SW 1271 (cell line): ENCODE measurements around the gene ZRANB1.
"Not testable (repeated sequence)": the region's sequence is repeated elsewhere in the genome, so short reads cannot be mapped to it uniquely, and the experiment has no call there.

Experiments used
- DNase-seq, 2 experiments: peaks; one replicate each; lab custom pipeline; 2025; lab: John Stamatoyannopoulos, UW

Gene ZRANB1

DNA sequence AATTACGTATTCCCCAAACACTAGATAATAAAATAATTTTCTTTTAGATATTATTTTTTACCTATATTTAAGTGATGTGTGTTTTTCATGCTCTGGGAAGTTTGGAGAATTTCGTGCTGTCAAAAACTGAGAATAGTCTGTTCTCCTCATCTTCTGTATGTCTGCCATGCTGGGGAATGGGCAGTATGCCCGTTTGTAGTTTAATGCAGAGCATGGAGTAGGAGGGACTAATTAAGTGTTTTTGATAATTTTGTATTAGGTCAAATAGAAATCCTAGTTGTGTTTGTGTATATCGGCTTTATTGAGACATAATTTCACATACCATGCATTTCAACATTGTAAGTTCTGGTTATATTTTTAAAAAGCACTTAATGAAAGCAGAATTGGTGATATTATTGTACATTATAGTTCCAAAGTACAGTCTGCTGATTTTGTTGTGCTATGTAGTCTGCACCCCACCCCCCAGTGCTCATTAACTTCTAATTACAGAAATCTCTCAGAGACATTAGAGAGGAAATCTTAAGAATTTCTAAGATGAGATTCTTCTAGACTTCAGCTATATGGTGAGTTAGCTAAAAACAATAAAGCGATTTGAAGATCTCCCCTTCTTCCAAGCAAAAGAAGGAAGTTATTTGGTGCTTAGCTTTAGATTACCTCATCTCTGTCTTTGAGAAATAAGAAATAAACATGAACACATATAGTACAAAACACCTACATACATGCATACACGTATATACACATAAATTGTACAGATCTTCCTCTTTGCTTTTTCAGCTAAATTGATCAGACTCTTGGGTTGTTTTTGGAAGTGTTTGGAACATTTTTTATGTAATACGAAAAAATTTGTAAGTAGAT, 22.2 kb downstream of the ZRANB1 start:
- DNase-seq: no peak

DNA sequence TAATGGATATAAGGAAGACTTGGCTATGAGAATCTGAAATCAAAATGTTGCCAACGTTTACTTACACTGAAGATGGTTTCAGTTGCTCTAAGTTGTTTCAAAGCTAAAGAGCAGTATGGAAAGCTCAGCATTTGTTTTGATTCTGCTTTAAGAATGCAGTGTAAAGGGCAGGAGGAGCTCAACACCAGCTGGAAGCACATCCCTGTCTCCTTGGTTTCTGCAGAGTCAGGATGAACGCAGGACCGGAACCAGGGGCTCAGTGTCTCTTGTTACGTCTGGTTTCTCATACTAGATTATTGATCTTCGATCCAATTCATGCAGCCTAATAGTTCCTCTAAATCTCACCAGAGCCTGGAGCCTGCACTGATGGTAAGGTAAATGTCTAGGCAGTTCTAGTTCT, 24.1 kb downstream of the ZRANB1 start:
- no peak for DNase-seq

DNA sequence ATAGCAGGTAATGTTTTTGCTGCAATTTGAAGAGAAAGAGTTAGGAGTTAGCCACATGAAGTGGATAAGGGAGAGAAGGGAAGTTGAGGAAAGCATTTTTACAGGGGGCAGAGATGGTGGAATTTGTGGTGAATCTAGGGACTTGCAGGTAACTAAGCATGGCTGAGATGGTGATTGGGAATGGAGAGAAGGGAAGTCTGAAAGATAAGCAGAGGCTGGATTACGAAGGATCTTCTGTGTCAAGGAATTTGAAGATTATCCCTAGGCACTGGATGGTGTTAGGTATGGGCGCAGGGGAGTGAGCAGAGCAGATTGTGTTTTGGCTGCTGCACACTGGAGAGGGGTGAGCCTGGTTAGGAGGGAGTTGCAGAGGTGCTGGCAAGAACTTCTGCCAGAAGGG, 25.3 kb downstream of the ZRANB1 start:
- no peak for DNase-seq

DNA sequence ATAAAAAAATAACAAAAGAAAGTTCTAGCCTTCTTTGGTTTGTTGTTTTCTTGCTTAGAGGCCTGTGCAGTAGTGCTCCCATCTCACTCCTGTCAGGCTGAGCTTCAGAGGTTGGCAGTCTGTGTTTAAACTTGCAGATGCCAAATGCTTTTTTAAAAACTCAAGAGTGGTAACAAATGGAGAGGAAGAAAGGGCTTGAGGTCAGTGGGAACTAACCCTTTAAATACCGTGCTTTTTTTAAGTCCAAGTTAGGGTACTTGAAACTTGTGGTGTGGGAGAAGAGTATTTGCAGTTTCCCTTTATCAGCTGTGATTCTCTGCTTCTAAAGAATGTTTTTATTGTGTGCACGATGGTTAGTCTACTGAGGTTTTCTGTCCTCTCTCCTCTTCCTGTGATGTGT, 29.4 kb downstream of the ZRANB1 start:
- no peak for DNase-seq

DNA sequence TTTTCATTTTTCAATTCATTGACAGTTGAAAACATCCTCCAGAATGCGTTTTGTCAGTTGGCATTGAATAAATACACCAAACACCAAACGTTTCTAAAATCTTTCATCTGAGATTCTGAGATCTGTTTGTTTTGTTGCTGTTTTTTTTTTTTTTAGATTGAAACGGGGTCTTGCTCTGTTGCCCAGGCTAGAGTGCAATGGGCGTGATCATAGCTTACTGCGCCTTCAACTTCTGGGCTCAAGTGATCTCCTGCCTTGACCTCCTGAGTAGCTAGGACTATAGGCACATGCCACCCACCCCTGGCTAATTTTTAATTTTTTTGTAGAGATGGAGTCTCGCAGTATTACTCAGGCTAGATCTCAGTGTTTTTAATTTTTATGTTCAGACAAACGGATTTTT, 30.7 kb downstream of the ZRANB1 start:
- no peak for DNase-seq

DNA sequence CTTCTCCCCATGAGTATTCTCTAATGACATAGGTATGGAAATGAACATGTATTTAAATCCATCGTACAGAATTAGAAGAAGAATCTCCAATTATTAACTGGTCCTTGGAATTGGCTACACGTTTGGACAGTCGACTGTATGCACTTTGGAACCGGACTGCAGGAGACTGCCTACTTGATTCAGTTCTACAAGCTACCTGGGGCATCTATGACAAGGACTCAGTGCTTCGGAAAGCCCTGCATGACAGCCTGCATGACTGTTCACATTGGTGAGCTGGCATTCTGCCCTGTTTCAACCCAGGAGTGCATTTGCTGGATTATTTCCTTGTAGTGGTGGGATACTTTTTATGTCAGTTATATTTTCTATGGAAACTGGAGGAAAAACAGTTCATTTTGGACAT, 32.2 kb downstream of the ZRANB1 start:
- no peak for DNase-seq

DNA sequence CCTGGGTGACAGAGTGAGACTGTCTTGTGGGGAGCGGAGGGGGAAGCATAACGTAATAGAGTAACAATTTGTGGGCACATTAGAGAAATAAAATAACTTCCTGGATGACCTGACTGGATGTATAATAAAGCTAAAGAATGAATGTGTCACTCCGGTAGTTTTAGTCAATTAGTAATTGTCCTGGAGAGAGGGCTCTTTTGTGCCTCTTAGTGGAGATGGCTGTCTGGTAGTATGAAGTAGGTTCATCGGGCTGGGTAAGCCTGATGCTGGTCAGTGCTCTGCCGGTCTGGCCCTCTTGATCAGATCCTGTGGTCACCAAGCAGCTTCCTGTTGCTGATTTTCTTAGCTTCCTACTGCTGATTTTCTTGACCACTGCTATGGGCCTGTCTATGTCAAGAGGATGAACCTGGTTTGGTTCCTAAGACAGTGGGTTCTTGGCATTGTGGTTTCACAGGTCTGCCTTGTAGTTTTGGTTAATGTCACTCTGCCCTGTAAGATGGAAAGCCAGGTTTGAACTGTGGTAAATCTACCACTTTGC, 34.1 kb downstream of the ZRANB1 start:
- no peak for DNase-seq

DNA sequence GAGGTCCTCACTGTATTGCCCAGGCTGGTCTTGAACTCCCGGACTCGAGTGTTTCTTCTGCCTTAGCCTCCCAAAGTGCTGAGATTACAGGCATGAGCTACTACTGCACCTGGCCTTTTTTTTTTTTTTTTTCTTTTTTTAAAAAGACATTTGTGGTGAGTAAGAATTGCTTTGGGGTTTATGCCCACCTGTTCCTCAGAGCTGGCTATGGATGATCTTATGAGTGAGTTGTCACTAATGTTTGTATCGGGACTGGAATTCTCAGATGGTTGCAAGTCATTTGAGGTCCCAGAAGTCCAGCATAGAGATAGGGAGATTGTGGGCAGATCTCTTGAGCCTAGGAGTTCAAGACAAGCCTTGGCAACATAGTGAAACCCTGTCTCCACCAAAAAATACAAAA, 35.2 kb downstream of the ZRANB1 start:
- no peak for DNase-seq

DNA sequence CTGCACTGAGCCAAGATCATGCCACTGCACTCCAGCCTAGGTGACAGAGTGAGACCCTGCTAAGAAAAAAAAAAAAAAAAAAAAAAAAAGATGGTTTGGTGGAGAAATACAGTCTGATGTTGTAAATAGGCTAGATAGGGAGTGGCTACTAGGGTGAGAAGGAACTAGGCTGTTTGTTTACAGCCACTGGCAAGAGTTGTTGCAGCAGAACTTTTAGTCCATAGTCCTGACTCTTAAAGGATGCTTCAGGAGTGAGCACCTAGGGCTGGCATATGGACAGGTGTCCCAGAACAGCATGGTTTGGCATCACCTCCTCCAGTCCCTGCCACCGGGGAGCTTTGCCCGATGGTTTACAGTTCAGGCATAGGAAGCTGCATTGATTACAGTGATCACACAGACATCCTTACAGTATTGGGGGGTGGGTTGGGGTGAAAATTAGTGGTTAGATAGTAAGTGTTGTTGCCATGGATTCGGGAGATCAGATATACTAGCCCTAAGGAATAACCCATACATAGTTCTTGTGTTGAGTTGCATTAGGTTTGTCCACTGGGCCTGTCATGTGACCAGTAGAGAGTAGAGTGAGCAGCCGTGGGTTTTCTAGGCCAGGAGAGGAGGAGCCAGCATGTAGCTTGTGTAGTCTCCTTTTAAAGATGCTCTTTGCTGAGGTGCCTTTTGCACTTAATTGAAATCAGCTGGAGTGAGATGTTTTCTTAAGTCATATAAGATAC, 35.9 kb downstream of the ZRANB1 start:
- no peak for DNase-seq

DNA sequence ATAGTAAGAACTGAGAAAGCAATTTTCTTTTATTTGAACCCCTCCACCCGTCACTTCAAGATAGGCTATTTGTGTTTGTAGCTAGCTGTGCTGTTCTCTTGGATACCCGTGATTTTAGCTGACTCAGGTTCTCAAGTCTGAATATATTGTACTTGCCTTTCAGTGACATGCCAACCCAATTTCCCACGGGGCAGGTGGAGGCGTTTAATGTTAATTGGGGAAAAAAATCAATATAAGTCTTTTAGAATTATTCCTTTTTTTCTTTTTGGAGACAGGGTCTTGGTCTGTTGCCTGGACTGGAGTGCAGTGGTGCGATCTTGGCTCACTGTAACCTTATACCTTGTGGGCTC, 36.4 kb downstream of the ZRANB1 start:
- DNase-seq: no peak

DNA sequence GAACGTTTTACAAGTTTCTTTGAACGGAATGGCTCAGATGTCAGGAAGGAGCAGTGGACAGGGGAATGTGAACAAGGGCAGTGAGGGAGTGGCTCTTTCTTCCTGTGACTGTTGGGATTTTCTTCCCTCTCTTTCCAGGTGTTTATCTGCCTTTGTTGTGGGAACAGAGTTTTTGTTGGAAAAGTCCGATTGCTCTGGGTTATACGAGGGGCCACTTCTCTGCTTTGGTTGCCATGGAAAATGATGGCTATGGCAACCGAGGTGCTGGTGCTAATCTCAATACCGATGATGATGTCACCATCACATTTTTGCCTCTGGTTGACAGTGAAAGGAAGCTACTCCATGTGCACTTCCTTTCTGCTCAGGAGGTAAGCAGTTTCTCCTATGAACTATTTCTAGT, 41.4 kb downstream of the ZRANB1 start:
- no peak for DNase-seq

DNA sequence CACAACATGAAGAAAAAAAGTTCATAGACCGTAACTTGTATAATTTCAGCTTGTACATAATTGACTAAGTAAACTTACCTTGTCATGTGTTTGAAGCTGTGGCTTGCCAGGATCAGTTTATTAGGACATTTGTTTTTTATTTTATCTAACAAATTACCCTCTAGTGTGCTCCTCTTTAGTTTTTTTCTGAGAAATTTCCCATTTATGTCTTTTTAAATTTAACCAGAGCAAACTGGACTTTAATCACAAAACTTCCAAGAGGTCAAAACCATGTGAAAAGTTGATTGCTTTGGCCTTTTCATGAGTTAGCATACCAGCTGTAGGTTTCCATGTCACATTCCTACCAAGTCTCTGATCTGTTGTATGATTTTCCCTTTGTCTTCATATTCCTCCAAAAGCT, 42.5 kb downstream of the ZRANB1 start:
- no peak for DNase-seq

DNA sequence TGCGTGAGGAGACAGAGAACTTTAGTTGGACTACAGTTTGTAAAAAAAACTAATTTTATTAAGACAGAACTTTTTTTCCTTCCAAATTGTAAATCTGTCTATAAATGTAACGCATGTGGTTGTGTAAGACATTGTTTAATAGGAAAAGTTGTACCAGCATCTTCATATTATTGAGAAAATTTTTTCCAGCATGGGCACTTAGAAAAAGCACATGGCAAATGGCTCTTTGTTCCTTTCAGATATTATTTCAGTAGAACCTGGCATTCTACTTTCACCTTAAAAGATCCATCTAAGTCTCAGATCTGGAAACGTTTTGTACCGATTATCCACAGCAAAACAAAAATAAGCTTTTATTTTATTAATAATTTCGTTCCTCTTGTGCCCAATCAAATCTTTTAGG, 43.2 kb downstream of the ZRANB1 start:
- DNase-seq: no peak

DNA sequence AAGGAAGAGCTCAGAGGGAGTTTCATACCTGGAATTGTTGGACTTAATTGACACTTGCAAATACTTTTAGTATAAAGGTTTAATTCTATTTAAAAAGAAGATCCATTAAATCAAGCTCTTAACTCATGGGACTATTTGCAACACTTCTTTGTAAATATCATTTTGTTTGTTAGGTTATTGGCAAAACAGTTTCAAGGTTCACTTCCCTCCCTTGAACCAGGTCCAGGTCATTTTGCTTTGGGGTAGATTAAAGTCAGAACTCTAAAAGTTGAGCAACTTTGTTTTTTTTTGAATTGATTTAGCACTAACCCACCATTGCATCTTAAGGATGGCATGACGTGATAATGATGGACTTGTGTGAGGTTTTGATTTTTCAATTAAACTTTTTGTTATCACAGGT, 45.9 kb downstream of the ZRANB1 start:
- DNase-seq: no peak

DNA sequence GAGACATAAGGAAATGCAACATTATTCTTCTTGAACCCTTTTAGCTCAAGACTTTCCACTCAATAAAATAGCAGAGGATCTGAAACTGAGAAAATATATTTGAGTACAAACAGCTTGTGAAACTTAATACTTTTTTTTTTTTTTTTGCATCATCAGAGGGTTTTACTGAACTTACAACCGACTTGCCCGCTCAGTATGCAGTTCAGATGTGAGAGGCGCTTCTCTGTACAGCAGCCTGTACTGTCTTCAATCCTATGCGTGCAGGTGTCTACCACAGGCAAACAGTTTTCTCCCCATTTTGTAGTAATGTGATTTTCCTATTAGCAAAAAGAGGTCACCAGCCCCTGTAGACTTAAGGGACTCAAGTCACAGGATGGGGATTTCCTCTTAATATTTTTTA, 46.8 kb downstream of the ZRANB1 start:
- not testable (repeated sequence) for DNase-seq

DNA sequence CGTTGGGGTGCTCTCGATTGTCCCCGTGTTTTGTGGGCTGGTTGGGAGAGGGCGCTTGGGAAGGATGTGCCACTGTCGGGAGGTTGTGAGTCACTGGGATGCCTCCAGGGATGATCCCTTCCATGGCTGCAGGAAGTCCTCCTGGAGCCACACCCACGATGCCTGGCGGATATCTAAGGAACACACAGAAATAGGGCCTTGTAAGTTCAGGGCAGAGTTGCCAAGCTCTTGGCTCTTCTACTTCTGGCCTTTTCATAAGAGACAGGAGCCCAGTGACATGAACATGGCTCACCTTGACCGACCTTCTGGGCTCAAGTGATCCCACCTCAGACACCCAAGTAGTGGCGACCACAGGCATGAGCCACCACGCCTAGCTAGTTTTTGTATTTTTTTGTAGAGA, 47.6 kb downstream of the ZRANB1 start:
- DNase-seq: no peak

DNA sequence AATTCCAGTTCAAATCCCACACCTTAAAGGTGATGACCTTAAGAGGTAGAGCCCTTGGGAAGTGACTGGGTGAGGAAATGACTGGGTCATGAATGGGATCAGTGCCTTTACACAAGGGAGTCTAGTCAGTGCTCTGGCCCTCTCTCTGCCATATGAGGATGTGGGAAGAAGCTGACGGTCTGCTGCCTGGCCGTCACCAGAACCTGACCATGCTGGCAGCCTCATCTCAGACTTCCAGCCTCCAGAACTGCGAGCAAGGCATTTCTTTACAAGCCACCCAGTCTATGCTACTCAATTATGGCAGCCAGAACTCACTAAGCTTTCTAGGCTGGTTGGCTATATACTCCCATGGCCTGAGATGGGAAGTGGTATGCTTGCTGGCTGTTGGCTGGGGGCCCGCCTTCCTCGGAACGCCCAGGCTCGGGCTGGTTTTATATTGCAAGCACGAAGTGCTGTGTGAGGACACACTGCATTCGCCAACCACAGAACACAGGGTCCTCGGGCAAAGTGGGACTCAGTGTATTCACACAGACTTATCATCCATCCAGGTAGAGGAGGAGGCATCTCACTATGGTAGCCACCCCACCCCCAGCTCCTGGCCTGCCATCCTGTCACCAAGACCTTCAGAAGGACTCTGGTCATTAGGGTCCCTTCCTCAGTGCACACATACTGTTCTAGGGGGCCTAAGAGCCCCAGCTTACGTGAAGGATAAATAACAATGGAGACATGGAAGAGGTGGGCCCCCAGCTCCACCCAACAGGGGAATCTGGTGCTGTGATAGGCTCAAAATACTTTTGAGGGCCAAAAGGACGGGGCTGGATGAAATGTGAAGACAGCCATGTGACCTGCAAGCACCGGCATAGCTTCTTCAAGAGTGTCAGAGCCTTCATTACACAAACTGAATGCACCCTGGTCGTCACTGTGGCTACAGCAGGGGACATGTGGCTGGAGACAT, 49.0 kb downstream of the ZRANB1 start:
- DNase-seq: no peak

DNA sequence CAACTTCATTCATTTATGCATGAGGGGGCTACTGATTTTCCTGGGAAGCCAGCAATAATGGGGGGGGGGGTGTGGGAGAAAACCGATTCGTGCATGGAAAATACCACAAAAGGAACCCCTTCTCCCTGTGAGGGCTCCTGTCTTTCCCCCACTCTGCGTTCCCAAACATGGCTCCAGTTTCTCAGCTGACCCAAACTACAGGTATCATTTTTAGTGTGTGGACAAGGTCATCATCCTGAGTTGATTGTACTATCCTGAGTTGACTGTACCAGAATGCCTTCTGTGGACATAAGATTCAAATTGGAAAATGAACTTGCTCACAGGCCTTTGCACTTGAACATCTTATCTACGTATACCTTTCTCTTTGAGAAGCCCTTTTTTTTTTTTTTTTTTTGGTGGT, 49.9 kb downstream of the ZRANB1 start:
- no peak for DNase-seq

DNA sequence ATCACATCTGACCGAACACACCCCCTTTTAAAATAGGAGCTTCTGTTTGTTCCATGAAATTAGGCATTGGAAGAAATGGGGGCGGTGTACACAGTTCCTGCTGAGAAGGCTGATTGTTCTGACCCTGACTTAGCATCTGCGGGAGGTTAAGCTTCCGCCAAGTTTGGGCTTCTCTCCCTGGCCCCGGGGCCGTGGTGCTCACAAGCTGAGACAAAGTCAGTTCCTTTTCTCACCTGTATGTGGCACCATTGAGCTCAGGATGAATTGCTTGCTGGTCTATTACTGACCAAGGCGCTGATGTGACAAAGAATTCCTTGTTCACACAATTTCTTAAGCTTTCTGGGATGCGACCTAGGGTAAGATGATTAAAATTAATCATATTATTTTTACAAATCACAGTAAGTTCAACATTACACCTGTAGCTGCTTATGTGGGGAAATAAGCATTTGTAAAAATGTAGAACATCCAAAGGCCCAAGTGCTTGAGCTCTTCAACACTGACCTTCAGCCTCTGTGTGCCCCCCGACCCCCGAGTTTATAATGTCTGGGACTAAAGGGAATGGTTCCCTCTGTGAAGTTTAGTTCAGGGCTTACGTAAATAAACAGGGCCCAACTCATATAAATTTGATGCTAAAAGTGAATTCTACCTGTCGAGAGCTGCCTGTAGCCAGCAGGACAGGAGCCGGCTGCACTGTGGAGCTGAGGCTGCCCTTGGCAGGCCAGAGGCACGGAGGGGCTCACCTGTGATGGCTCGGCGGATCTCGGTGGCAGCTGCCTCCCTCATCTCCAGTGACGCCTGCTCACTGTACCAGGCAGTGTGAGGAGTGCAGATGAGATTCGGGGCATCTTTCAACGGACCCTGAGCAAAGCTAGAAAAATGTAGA, 50.8 kb downstream of the ZRANB1 start:
- peak in 1 of 2 experiments; percentile 6 for DNase-seq

DNA sequence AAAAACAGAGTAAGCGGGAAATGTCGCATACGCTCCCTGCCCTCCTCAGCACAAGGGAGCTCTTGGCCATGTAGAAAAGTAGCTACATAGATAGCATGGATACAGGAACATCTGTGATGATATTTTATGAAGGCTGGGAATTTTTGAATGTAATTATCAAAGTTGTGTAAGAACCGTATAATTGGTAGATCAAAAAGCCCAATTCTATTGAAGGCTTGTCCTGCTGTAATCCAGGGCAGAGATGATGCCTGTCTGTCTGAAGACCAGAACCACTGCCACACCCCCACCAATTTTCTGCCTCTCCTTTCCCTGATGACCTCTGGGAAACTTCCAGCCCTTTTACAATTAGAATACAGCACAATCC, 51.4 kb downstream of the ZRANB1 start:
- no peak for DNase-seq

DNA sequence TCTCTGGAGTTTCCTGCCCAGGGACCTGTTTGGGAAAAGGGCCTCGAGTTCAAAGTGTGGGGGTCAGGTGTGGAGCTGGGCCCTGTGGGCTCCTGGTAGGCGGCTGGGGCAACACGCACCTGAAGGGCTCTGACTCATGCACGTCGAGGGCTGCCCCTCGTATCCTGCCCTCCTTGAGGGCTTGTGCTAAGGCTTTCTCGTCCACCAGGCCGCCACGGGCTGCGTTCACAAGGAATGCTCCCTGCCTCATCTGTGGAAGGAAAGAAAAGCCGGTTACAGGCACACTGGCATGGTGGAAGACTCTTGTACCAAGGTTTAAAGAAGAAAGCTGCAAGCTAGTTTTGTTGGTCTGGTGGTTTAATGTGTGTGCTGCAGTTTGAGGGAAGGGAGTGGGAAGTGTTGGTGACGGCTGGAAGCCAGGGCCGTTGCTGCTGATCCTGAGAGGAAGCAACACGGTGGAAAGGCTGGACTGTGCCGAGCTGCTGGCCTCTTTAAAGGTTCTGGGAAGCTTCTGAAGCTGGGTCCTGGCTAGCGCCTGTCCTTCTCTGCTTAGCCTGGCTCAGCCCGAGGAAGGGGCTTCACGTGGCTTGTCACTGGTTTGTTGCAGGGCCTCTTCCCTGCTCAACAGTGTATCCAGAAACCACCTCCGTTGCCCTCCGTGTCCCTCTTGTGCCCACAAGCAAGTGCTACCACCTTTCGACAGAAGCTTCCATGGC, 52.0 kb downstream of the ZRANB1 start:
- no peak for DNase-seq
